Measurements from ENCODE around the gene CAMKK2.

DNA sequence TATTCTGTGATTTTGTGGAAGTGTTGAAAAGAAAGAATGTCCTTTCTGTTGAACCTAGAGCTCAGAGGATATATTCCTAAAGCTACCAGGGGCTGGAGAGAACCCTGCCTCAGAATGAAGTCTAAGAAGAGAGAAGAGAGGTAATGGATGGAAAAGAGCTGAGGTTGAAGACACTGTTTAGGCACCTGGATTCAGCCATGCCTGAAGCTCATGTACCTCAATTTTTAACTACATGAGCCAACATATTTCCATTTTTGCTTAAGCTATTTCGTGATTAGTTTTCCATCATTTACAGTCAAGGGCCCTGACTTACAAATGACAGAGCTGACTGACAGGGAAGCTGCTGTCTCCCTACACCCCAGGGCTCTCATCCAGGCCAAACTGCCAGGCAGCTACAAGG is 10.7 kb downstream of the CAMKK2 start:
- TF ChIP-seq CTCF (IDR thresholded peaks at IDR 0.05) (no peak), POLR2A (IDR thresholded peaks at IDR 0.05) (no peak)
